ENCODE results near the gene LIMS2. TPM values are rescaled to one million over a fixed set of nuclear protein-coding genes. Genes with fewer than 3 reads are reported as not detected.

Gene LIMS2
- total RNA-seq, 1 donor from 2014 or later: 161 TPM

- peaks cover 13% of the 10 kb centered on the region for H3K4me1 ChIP-seq
- no peaks in the 10 kb centered on the region for H3K9me3 ChIP-seq
- no peak for TF ChIP-seq CTCF (IDR thresholded peaks at IDR 0.05)
- no peaks in the 10 kb centered on the region for H3K36me3 ChIP-seq
- intact Hi-C loops (cut with DNase I): no loop called here
- ATAC-seq (peak; percentile 19), DNase-seq (no peak)
- no peak overlapping the region for H3K27ac ChIP-seq
- H3K27me3 ChIP-seq: no peaks in the 10 kb centered on the region
- peak overlapping the region; percentile 40 for H3K4me3 ChIP-seq
These were observed 6.0 kb upstream of the LIMS2 start for GRCh38 chr2:127681288-127681804.

GRCh38 chr2:127680706-127681287 lies 5.5 kb upstream of the LIMS2 start:
- Histone ChIP-seq H3K27ac (no peak overlapping the region), H3K9me3 (no peaks in the 10 kb centered on the region), H3K4me3 (peak overlapping the region; percentile 40), H3K4me1 (peaks cover 19% of the 10 kb centered on the region), H3K27me3 (no peaks in the 10 kb centered on the region), H3K36me3 (no peaks in the 10 kb centered on the region)
- TF ChIP-seq CTCF (IDR thresholded peaks at IDR 0.05): no peak
- DNase-seq: no peak
- intact Hi-C loops (cut with DNase I): no loop called here
- no peak for ATAC-seq

GRCh38 chr2:127679680-127680361 lies 4.5 kb upstream of the LIMS2 start:
- intact Hi-C loops (cut with DNase I): no loop called here
- H3K4me1 ChIP-seq: peaks cover 21% of the 10 kb centered on the region
- DNase-seq (no peak), ATAC-seq (no peak)
- TF ChIP-seq CTCF (IDR thresholded peaks at IDR 0.05): no peak
- H3K36me3 ChIP-seq: no peaks in the 10 kb centered on the region
- H3K9me3 ChIP-seq: no peaks in the 10 kb centered on the region
- peak overlapping the region; percentile 40 for H3K4me3 ChIP-seq
- H3K27ac ChIP-seq: no peak overlapping the region
- no peaks in the 10 kb centered on the region for H3K27me3 ChIP-seq

- H3K4me1 ChIP-seq: peaks cover 21% of the 10 kb centered on the region
- no peak overlapping the region for H3K27ac ChIP-seq
- no peak for TF ChIP-seq CTCF (IDR thresholded peaks at IDR 0.05)
- intact Hi-C loops (cut with DNase I): no loop called here
- no peak overlapping the region for H3K4me3 ChIP-seq
- H3K9me3 ChIP-seq: no peaks in the 10 kb centered on the region
- no peaks in the 10 kb centered on the region for H3K27me3 ChIP-seq
- no peak for DNase-seq
- no peak for ATAC-seq
- no peaks in the 10 kb centered on the region for H3K36me3 ChIP-seq
These were observed 3.7 kb upstream of the LIMS2 start for GRCh38 chr2:127678991-127679390.

- DNase-seq: no peak
These were observed 3.2 kb upstream of the LIMS2 start for GRCh38 chr2:127678531-127678930.

More at GRCh38 chr2:127678531-127678930, 3.2 kb upstream of the LIMS2 start:
- no peak overlapping the region for H3K27ac ChIP-seq
- TF ChIP-seq CTCF (IDR thresholded peaks at IDR 0.05): no peak
- H3K4me1 ChIP-seq: peaks cover 26% of the 10 kb centered on the region
- no peaks in the 10 kb centered on the region for H3K9me3 ChIP-seq
- no peaks in the 10 kb centered on the region for H3K27me3 ChIP-seq
- intact Hi-C loops (cut with DNase I): no loop called here
- H3K4me3 ChIP-seq: no peak overlapping the region
- no peaks in the 10 kb centered on the region for H3K36me3 ChIP-seq
- no peak for ATAC-seq
